RWPE1 (cell line): ENCODE measurements around the gene AHCYL1.

ENCODE experiments used
- CTCF ChIA-PET: fragments of 350-600 bp; sonication (Branson Sonifier 250); formaldehyde crosslinking; extraction: SDS; loops from one replicate; lab custom pipeline; 2021; lab: Yijun Ruan, JAX
- POLR2A ChIA-PET: fragments of 400-600 bp; formaldehyde crosslinking; extraction: SDS; loops from one replicate; lab custom pipeline; 2020; ENCODE audit warnings: antibody characterized with exemption; ENCODE audit not compliant: low non-redundant PET; lab: Yijun Ruan, JAX
- DNase-seq: peaks from one replicate; pipeline ENCODE4 v3.0.0; 2012; ENCODE audit warnings: low spot score
- H3K27ac ChIP-seq: fragments of 450-650 bp; 2 replicates; pipeline ENCODE4 v1.5.1; 2017
- TF ChIP-seq, protein P1 (sequence below): fragments of 450-650 bp; conservative IDR thresholded peaks from 2 replicates; pipeline ENCODE4 v1.5.1; 2017; ENCODE audit warnings: low read depth, mild to moderate bottlenecking

The AHCYL1 gene

DNA sequence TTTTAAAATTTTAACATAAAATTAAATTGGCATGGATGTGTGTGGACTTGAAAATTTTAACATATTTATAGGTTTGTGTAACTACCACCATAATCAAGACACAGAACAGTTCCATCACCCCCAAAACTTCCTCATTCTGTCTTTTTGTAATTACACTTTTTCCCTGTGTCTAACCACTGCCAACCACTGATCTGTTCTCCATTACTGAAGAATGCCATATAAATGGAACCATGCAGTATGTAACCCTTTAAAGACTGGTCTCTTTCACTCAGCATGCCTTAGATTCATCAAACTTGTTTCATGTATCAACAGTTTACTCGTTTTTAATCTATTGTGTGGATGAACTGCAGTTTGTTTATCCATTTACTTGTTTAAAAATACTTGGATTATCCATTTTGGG lies 13.0 kb upstream of the AHCYL1 start:
- CTCF ChIA-PET: no interaction called here
- POLR2A ChIA-PET: no interaction called here
- no peak for DNase-seq
- TF ChIP-seq, protein P1, sequence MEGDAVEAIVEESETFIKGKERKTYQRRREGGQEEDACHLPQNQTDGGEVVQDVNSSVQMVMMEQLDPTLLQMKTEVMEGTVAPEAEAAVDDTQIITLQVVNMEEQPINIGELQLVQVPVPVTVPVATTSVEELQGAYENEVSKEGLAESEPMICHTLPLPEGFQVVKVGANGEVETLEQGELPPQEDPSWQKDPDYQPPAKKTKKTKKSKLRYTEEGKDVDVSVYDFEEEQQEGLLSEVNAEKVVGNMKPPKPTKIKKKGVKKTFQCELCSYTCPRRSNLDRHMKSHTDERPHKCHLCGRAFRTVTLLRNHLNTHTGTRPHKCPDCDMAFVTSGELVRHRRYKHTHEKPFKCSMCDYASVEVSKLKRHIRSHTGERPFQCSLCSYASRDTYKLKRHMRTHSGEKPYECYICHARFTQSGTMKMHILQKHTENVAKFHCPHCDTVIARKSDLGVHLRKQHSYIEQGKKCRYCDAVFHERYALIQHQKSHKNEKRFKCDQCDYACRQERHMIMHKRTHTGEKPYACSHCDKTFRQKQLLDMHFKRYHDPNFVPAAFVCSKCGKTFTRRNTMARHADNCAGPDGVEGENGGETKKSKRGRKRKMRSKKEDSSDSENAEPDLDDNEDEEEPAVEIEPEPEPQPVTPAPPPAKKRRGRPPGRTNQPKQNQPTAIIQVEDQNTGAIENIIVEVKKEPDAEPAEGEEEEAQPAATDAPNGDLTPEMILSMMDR: no peak
- no peak overlapping the region for H3K27ac ChIP-seq

GRCh38 chr1:109974191-109974590 lies 10.4 kb upstream of the AHCYL1 start:
- H3K27ac ChIP-seq: no peak overlapping the region
- POLR2A ChIA-PET: no interaction called here
- TF ChIP-seq, protein P1: no peak
- CTCF ChIA-PET: interaction anchor here (0.6 to 0.7 kb wide), 2 partner anchors 24 to 150 kb away, joined by 3 to 4 read pairs; no protein-coding TSS in a partner anchor
- no peak for DNase-seq

DNA sequence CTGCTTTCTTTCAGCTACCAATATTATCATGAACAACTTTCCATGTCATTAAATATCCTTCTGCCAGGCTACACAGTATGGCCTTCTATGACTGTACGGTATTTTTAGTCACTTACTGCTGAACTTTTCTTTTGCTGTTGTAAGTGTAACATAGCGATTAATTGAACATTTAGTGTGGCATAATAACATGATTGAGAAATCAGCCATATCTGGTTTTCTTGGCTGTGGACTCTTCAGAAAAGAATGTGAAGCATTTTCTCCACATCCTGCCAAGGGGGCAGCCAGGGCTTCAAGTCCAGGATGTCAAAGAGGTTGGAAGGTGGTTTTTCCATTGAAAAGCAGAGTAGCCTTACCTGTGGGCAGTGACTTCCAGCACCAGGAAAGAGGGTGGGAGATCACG lies 8.8 kb upstream of the AHCYL1 start:
- POLR2A ChIA-PET: no interaction called here
- peak; percentile 64 for DNase-seq
- CTCF ChIA-PET: interaction anchor here (0.7 to 10.3 kb wide), 4 partner anchors 8 to 241 kb away, joined by 3 to 239 read pairs (median 4); no protein-coding TSS in a partner anchor
- peak overlapping the region; percentile 69 for H3K27ac ChIP-seq
- TF ChIP-seq, protein P1: no peak

DNA sequence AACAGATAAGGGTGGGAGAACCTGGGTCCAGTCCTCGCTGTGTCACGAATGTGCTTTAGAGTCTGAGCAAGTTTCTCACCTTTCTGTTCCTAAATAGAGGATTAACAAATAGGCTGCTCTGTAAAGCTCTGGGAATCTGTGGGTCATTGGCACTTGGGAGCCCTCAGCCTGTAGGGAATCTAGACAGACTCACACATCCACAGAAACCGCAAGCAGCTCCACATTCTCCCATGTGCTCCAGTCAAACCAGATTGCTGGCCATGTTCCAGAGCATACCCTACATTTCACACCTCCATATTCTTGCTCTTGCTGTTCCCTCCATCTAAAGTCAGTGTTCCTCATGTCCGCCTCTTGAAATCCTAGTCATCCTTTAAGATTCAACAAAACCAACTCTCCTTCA lies 7.8 kb upstream of the AHCYL1 start:
- no peak for DNase-seq
- ChIA-PET POLR2A (no interaction called here), CTCF (interaction anchor here (0.6 to 10.3 kb wide), 3 partner anchors 7 to 199 kb away, joined by 3 to 239 read pairs (median 3); no protein-coding TSS in a partner anchor)
- TF ChIP-seq, protein P1: no peak
- no peak overlapping the region for H3K27ac ChIP-seq

DNA sequence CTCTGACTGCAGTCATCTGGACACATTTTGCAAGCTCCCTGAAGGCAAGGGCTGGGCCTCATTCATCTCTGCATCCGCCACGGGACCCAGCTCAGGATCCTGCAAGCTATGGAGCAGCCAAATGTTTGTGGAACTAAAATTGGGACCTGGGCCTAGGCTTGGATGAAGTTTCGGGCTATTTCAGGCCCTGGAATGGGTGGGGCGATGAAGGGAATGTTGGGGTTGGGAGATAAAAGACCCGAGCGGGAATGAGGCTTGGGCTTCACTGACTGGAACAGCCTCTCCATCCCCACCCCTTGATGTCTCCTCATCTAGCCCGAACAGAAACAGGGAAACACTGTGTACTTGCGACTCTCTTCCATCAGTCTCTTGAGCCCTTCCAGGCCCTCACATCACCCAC lies 7.3 kb upstream of the AHCYL1 start:
- POLR2A ChIA-PET: no interaction called here
- no peak overlapping the region for H3K27ac ChIP-seq
- DNase-seq: no peak
- CTCF ChIA-PET: interaction anchor here (0.6 to 10.3 kb wide), 3 partner anchors 8 to 199 kb away, joined by 3 to 239 read pairs (median 3); no protein-coding TSS in a partner anchor
- TF ChIP-seq, protein P1: no peak

- H3K27ac ChIP-seq: no peak overlapping the region
- DNase-seq: no peak
- POLR2A ChIA-PET: no interaction called here
- TF ChIP-seq, protein P1: no peak
- CTCF ChIA-PET: interaction anchor here (0.6 to 10.3 kb wide), 3 partner anchors 9 to 200 kb away, joined by 3 to 239 read pairs (median 3); no protein-coding TSS in a partner anchor
Observed at GRCh38 chr1:109977657-109978378, 6.7 kb upstream of the AHCYL1 start.
